Measurements from ENCODE around the gene ELL.
"Not testable (repeated sequence)": the region's sequence is repeated elsewhere in the genome, so short reads cannot be mapped to it uniquely, and the experiment has no call there.

GRCh38 chr19:18405754-18406153 is 116.1 kb downstream of the ELL start:
- not testable (repeated sequence) for TF ChIP-seq POLR2A (IDR thresholded peaks at IDR 0.05; ENCODE audit: low read depth, low read length); CTCF (IDR thresholded peaks at IDR 0.05; ENCODE audit: extremely low read depth in 1 of 2, insufficient read depth in 1 of 2, low read depth in 1 of 2, low read length in 2 of 2); JUN (IDR thresholded peaks at IDR 0.05; ENCODE audit: borderline replicate concordance, insufficient read depth, insufficient read length, low read depth); MAX (IDR thresholded peaks at IDR 0.05; ENCODE audit: insufficient read depth, insufficient read length)
